SJSA1 (cell line): ENCODE data around the gene TDRKH. TPM values are rescaled to one million over a fixed set of nuclear protein-coding genes. Genes with fewer than 3 reads are reported as not detected.
"Not testable (repeated sequence)": the region's sequence is repeated elsewhere in the genome, so short reads cannot be mapped to it uniquely, and the experiment has no call there.

Source experiments
- DNase-seq, 2 experiments: peaks; one replicate each; pipeline ENCODE4 v3.0.0-alpha.2; 2015 to 2020; ENCODE audit warnings: low spot score in 2 of 2, low read depth in 1 of 2
- H3K27ac ChIP-seq: fragments of 250-450 bp; sonication (Bioruptor Pico); 2 replicates; pipeline ENCODE4 v1.5.1; 2020; ENCODE audit warnings: mild to moderate bottlenecking, moderate library complexity
- H3K27me3 ChIP-seq: fragments of 250-450 bp; sonication (Bioruptor Pico); replicated peaks from 2 replicates; pipeline ENCODE4 v1.5.1; 2020; ENCODE audit warnings: mild to moderate bottlenecking, moderate library complexity
- H3K36me3 ChIP-seq: fragments of 250-450 bp; sonication (Bioruptor Pico); 2 replicates; pipeline ENCODE4 v1.5.1; 2020; ENCODE audit warnings: mild to moderate bottlenecking
- H3K4me1 ChIP-seq: fragments of 250-450 bp; sonication (Bioruptor Pico); replicated peaks from 2 replicates; pipeline ENCODE4 v1.6.1; 2021; ENCODE audit warnings: mild to moderate bottlenecking
- H3K4me3 ChIP-seq: fragments of 250-450 bp; sonication (Bioruptor Pico); 2 replicates; pipeline ENCODE4 v1.5.1; 2020; ENCODE audit warnings: mild to moderate bottlenecking
- H3K9me3 ChIP-seq: fragments of 250-450 bp; sonication (Bioruptor Pico); replicated peaks from 2 replicates; pipeline ENCODE4 v1.5.1; 2020; ENCODE audit warnings: mild to moderate bottlenecking
- total RNA-seq: library from RNA; depleted of rRNA; stranded (reverse); fragments of >200 nt; shearing (Covaris generic); gene quantifications from 2 replicates; pipeline ENCODE4 v1.2.3, GENCODE V29; 2014

TDRKH gene
- total RNA-seq, 1 experiment from 2014 or later = 4.0 TPM

GRCh38 chr1:151803915-151804314 is 13.6 kb upstream of the TDRKH start:
- no peak for DNase-seq
- Histone ChIP-seq H3K9me3 (no peaks in the 10 kb centered on the region), H3K27ac (no peak overlapping the region), H3K4me3 (no peak overlapping the region), H3K27me3 (peaks cover 50% of the 10 kb centered on the region), H3K36me3 (no peaks in the 10 kb centered on the region), H3K4me1 (no peaks in the 10 kb centered on the region)

- Histone ChIP-seq H3K27me3 (peaks cover 56% of the 10 kb centered on the region), H3K9me3 (no peaks in the 10 kb centered on the region), H3K36me3 (no peaks in the 10 kb centered on the region), H3K4me3 (no peak overlapping the region), H3K4me1 (no peaks in the 10 kb centered on the region), H3K27ac (no peak overlapping the region)
- no peak for DNase-seq
Observed at GRCh38 chr1:151803164-151803563, 12.9 kb upstream of the TDRKH start.

GRCh38 chr1:151802372-151802771 is 12.1 kb upstream of the TDRKH start:
- H3K9me3 ChIP-seq = no peaks in the 10 kb centered on the region
- no peak overlapping the region for H3K27ac ChIP-seq
- DNase-seq = no peak
- H3K36me3 ChIP-seq = no peaks in the 10 kb centered on the region
- no peak overlapping the region for H3K4me3 ChIP-seq
- H3K4me1 ChIP-seq = no peaks in the 10 kb centered on the region
- H3K27me3 ChIP-seq = peaks cover 52% of the 10 kb centered on the region

GRCh38 chr1:151801846-151802245 is 11.5 kb upstream of the TDRKH start:
- no peaks in the 10 kb centered on the region for H3K9me3 ChIP-seq
- peaks cover 52% of the 10 kb centered on the region for H3K27me3 ChIP-seq
- peak in 1 of 2 experiments; percentile 39 for DNase-seq
- H3K4me1 ChIP-seq = no peaks in the 10 kb centered on the region
- no peak overlapping the region for H3K4me3 ChIP-seq
- no peak overlapping the region for H3K27ac ChIP-seq
- no peaks in the 10 kb centered on the region for H3K36me3 ChIP-seq

GRCh38 chr1:151801310-151801820 is 11.1 kb upstream of the TDRKH start:
- no peaks in the 10 kb centered on the region for H3K4me1 ChIP-seq
- no peak overlapping the region for H3K4me3 ChIP-seq
- H3K9me3 ChIP-seq = no peaks in the 10 kb centered on the region
- DNase-seq = peak in 1 of 2 experiments; percentile 38
- no peaks in the 10 kb centered on the region for H3K36me3 ChIP-seq
- no peak overlapping the region for H3K27ac ChIP-seq
- H3K27me3 ChIP-seq = peaks cover 52% of the 10 kb centered on the region

- Histone ChIP-seq H3K27ac (no peak overlapping the region), H3K4me3 (no peak overlapping the region), H3K4me1 (no peaks in the 10 kb centered on the region), H3K27me3 (peaks cover 51% of the 10 kb centered on the region), H3K36me3 (no peaks in the 10 kb centered on the region), H3K9me3 (no peaks in the 10 kb centered on the region)
- no peak for DNase-seq
Observed at GRCh38 chr1:151800830-151801229, 10.5 kb upstream of the TDRKH start.

- H3K4me3 ChIP-seq = no peak overlapping the region
- no peaks in the 10 kb centered on the region for H3K9me3 ChIP-seq
- no peak overlapping the region for H3K27ac ChIP-seq
- H3K36me3 ChIP-seq = no peaks in the 10 kb centered on the region
- no peaks in the 10 kb centered on the region for H3K4me1 ChIP-seq
- no peak for DNase-seq
- peaks cover 40% of the 10 kb centered on the region for H3K27me3 ChIP-seq
Observed at GRCh38 chr1:151799179-151800022, 9.1 kb upstream of the TDRKH start.

GRCh38 chr1:151798571-151798970 is 8.3 kb upstream of the TDRKH start:
- H3K4me1 ChIP-seq = no peaks in the 10 kb centered on the region
- DNase-seq = no peak
- no peak overlapping the region for H3K27ac ChIP-seq
- no peaks in the 10 kb centered on the region for H3K36me3 ChIP-seq
- no peaks in the 10 kb centered on the region for H3K9me3 ChIP-seq
- H3K4me3 ChIP-seq = no peak overlapping the region
- H3K27me3 ChIP-seq = peaks cover 40% of the 10 kb centered on the region

GRCh38 chr1:151790940-151791651 is 796 bp upstream of the TDRKH start:
- Histone ChIP-seq H3K36me3 (no peaks in the 10 kb centered on the region), H3K4me1 (peaks cover 8% of the 10 kb centered on the region; the same call in 1 of the 2 replicates), H3K27ac (no peak overlapping the region), H3K9me3 (no peaks in the 10 kb centered on the region), H3K27me3 (peaks cover 3% of the 10 kb centered on the region), H3K4me3 (peak overlapping the region; percentile 40)
- no peak for DNase-seq

GRCh38 chr1:151787689-151788088 is 2.6 kb downstream of the TDRKH start:
- H3K9me3 ChIP-seq = no peaks in the 10 kb centered on the region
- peaks cover 8% of the 10 kb centered on the region; the same call in 1 of the 2 replicates for H3K4me1 ChIP-seq
- H3K27ac ChIP-seq = no peak overlapping the region
- no peaks in the 10 kb centered on the region for H3K36me3 ChIP-seq
- no peak overlapping the region for H3K4me3 ChIP-seq
- no peak for DNase-seq
- peaks cover 17% of the 10 kb centered on the region for H3K27me3 ChIP-seq

GRCh38 chr1:151783796-151784195 is 6.5 kb downstream of the TDRKH start:
- Histone ChIP-seq H3K27me3 (peaks cover 14% of the 10 kb centered on the region), H3K4me3 (no peak overlapping the region), H3K27ac (no peak overlapping the region), H3K36me3 (no peaks in the 10 kb centered on the region), H3K9me3 (no peaks in the 10 kb centered on the region), H3K4me1 (no peaks in the 10 kb centered on the region)
- no peak for DNase-seq

GRCh38 chr1:151782741-151783140 is 7.6 kb downstream of the TDRKH start:
- no peak for DNase-seq
- H3K4me1 ChIP-seq = no peaks in the 10 kb centered on the region
- H3K36me3 ChIP-seq = no peaks in the 10 kb centered on the region
- peaks cover 14% of the 10 kb centered on the region for H3K27me3 ChIP-seq
- H3K27ac ChIP-seq = no peak overlapping the region
- H3K4me3 ChIP-seq = no peak overlapping the region
- H3K9me3 ChIP-seq = no peaks in the 10 kb centered on the region

- not testable (repeated sequence) for DNase-seq, H3K9me3 ChIP-seq, H3K4me1 ChIP-seq, H3K27ac ChIP-seq, H3K36me3 ChIP-seq, H3K4me3 ChIP-seq
- peaks cover 14% of the 10 kb centered on the region for H3K27me3 ChIP-seq
Observed at GRCh38 chr1:151782026-151782425, 8.3 kb downstream of the TDRKH start.

- not testable (repeated sequence) for H3K9me3 ChIP-seq, DNase-seq, H3K27ac ChIP-seq, H3K4me1 ChIP-seq, H3K36me3 ChIP-seq, H3K4me3 ChIP-seq
- peaks cover 12% of the 10 kb centered on the region for H3K27me3 ChIP-seq
Observed at GRCh38 chr1:151780736-151781135, 9.6 kb downstream of the TDRKH start.
